NCI-H1930 (cell line): ENCODE measurements around the gene DGKB.

ENCODE experiments used
- DNase-seq, 2 experiments: peaks; one replicate each; lab custom pipeline; 2025; lab: John Stamatoyannopoulos, UW

DGKB gene

DNA sequence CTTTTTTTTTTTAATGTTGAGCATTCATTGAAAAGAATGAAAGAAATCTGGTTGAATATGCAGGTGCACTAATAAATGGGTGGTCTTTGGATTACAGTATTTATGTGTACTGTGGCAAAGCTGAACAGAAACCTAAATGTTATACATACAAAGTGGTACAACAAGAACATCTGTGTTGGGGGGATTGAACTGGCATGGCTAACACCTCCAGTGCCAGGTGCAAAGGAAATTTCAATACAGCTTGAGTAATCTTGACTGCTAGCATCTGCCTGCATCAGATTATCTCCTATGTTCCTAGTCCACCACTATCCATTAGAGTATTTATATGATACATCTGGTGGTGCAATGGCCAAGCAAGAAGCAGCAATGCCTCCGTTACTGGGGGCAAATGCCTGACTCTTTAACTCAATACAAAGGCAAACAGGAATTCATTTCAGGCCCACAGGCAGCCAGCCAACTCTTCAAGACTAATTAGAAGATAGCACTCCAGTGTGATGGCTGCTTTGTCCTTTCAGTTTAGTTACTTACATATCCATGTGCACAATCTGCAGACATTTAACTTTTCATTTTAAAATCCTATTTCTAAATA is 692.6 kb downstream of the DGKB start:
- peak in 1 of 2 experiments; percentile 5 for DNase-seq

DNA sequence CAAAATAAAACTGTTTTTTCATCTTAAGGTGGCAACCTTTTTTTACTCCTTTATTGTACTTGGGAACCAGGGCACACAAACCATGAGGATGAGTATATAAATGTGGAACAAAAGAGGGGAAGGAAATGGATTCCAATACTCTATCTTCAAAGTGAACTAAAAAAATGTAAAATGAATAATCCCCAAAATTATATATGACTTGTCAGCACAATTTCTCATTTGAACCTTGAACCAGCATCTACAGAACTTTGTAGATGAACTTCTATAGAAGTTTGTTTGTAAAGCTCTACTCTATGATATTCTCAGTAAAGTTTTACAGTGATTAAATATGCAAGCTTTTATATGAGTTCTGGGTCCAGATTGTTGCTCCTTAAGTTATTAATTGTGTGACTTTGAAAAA is 694.8 kb downstream of the DGKB start:
- no peak for DNase-seq

DNA sequence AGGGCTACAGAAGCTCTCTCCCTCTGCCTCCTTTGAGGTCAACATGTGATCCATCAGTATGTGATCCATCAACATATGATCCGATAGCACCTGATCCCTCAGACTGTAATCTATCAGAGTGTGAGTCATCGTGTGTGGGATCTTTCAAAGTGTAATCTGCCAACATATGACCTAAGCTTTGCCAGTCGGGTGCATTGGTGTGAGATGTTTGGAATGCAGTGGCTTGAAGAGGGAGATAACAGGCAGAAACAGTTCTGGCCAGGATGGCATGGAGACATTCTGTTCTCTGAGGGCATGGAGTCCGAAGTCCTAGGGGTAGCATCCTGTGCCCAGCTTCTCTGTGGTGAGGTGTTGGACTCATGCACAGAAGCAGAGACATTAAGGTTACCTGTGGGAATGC is 695.4 kb downstream of the DGKB start:
- DNase-seq, result no peak

DNA sequence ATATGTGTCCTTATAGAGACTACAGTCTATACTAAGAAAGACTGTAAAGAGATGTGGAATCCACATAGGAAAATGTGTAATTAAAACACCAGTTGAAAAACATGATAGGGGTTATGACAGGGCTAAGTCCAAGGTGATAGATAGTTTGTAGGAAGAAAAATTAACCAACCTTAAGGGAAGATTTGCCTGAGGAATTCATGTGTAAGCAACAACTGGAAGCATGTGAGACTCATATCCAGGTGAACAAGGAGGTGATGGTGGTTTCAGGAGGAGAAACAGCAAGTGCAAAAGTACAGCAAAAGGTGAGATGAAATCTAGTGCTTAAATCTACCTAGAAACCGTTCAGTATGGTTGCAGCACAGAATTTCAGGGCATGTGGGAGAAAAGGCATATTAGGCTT is 696.4 kb downstream of the DGKB start:
- no peak for DNase-seq

DNA sequence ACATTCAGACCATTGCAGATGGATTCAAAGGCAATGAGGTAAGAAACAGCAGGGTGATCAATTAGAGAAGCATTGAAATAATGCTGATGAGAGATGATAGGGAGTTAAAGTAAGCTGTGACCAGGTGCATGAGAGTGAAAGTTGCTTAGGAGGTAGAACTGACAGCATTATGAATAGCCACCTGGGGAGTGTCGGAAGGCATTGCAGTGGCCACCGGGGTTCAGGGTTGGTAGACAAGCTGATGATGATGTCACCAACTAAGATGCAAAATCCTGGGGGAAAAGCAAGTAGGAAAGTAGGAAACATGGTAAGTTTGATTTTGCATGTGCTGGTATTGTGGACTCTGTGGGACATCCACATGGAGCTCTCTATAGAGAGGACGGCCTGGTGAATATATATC is 701.2 kb downstream of the DGKB start:
- DNase-seq, result no peak

DNA sequence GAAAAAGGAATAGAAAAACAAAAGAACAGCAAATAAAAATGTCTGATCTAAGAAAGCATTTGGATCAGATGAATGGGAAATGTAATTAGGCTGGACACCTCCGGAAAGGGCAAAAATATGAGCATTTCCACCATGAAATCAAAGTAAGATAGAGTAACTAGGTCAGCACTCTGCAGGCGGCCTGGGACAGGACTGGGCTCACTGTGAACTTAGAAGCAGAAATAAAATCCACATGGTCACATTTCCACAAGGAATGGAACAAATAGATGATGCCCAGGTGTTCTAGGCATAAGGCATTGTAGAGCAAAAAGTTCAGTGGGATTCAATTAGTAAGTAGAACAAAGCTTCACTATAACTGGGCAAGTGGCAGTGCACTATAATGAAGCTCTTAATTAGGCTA is 703.2 kb downstream of the DGKB start:
- no peak for DNase-seq

- peak; percentile 26 to 40 for DNase-seq
These were observed 705.3 kb downstream of the DGKB start for GRCh38 chr7:14197280-14197679.

DNA sequence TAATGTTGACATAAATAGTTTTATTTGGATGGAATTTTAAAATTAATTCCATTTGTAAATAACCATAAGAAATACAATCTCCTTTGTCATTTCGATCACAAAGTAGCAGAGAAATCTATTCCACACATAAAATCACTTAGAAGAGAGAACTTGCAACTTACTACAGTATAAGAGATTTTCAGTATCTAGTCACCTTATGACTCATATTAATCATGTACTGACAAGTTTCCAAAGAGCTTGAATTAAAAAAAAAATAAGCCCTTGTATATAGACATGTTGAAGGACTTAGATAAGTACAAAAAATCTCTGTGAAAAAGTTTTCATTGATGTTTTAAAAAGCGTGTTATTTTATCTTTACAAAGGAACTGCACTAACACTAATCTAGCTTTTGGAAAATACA is 706.0 kb downstream of the DGKB start:
- DNase-seq, result no peak

GRCh38 chr7:14195871-14196270 is 706.7 kb downstream of the DGKB start:
- DNase-seq, result no peak

DNA sequence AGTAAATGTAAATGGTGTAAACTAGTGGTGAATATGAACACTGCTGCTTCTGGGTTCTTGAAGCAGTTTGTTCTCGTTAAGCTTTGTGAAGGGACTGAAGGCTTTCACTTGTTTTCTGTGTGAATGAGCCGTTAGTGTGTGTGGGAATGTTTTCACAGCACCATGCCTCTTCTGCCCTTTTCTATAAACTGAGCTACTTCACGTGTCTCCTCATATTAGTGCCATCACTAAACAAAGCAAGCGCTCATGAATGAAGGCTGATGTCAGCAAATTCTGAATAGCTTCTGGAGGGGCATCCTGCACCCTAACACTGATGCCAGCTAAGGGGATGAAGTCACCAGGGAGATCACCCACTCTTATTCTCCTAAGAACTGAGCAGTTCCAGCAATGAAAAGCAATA is 707.5 kb downstream of the DGKB start:
- no peak for DNase-seq

GRCh38 chr7:14191686-14192098 is 710.9 kb downstream of the DGKB start:
- DNase-seq, result no peak

- no peak for DNase-seq
These were observed 718.2 kb downstream of the DGKB start for GRCh38 chr7:14184292-14184864.

GRCh38 chr7:14179781-14180180 is 722.8 kb downstream of the DGKB start:
- no peak for DNase-seq

GRCh38 chr7:14177876-14178275 is 724.7 kb downstream of the DGKB start:
- DNase-seq, result no peak

- DNase-seq, result no peak
These were observed 731.7 kb downstream of the DGKB start for GRCh38 chr7:14170872-14171271.

DNA sequence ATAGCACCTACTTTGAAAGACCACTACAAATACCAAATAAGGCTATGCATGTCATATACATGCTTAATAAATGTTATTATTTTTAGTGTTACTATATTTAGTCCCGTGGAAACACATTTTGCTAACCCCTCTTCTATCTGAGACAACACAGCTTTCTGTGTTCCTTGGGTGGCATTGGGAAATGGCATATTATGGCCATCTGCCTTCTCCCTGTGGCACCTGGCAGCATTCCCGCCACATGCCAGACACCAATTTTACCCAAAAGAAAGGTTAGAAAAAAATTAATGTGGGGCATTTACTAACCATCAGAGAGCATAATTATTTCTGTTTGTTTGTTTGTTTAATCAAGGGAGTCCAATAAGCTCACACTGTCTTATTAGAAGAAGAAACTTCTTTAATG is 744.4 kb downstream of the DGKB start:
- DNase-seq, result no peak

DNA sequence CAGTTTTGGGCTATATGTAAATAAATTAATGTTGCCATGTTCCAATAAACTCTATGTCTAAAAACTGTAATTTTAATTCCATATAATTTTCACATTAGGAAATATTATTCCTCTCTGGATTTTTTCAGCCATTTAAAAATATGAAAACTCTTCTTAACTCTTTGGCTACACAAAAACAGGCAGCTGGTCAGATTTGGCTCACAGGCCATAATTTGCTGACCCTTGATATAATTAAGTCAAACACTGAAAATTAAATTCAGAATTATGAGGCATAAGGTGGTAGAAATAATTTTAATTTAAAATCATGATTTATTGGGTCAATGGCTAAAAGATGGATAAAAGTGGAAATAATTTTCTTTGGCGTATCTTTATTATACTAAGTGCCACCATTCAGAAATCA is 746.1 kb downstream of the DGKB start:
- no peak for DNase-seq

DNA sequence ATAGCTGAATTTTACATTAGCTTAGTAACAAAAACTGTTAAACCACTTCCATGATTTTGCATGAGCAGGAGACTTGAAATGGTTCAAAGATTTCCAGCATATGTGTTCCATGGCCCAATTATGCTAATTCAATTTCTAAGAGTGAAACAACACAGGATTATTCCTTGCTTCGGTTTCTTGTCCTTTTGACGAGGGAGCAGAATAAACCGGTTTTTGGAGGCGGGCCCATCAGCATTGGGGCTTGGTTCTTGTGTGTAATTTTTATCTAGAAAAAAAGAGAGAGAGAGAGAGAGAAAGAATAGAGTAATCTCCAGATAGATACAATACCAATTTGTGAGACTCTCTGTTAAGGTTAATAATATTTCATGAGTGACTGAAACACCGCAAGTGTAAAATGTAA is 753.6 kb downstream of the DGKB start:
- no peak for DNase-seq

GRCh38 chr7:14147532-14147931 is 755.0 kb downstream of the DGKB start:
- peak in 1 of 2 experiments; percentile 23 for DNase-seq

- peak; percentile 73 to 93 for DNase-seq
These were observed 758.0 kb downstream of the DGKB start for GRCh38 chr7:14144538-14144937.

- peak in 1 of 2 experiments; percentile 51 for DNase-seq
These were observed 758.4 kb downstream of the DGKB start for GRCh38 chr7:14144109-14144508.

DNA sequence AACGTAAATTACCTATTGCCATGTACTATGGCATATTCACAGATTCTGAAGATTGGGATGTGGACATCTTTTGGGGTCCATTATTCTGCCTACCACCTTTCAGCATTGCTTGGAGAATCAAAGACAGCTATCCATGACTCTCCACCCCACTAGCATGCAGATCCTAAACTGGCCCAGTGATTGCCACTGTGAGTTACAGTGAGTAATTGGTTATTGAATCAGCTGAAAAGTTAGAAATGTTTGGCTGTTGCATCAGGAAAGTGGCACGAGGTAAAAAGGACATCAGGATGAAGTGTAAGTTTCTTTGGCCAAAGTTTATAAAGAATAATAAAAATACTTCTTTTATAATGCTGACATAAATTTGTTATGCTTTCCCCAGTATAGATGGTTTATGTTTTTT is 764.9 kb downstream of the DGKB start:
- DNase-seq, result no peak

DNA sequence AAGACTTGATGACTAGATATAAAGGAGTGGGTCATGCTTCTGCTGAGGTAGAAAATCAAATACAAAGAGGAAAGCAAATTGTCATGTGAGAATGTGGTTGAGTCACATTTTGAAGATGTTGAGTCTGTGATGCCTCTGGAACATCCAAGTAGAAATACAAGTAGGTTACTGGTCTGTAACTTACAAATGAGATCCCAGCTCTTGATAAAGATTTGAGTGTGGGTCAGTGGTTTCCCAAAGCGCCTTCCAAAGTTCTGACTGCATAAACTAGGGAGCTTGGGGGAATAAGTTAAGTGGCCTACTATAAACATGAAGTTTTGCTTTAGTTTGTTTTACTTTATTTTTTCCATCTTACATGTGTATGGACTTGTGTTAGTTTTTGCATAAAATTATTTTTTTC is 768.8 kb downstream of the DGKB start:
- no peak for DNase-seq

- no peak for DNase-seq
These were observed 776.6 kb downstream of the DGKB start for GRCh38 chr7:14125998-14126397.
